ENCODE data around the gene KRT32. TPM values are rescaled to one million over a fixed set of nuclear protein-coding genes. Genes with fewer than 3 reads are reported as not detected.

KRT32 gene
- total RNA-seq, 1 donor = not detected

DNA sequence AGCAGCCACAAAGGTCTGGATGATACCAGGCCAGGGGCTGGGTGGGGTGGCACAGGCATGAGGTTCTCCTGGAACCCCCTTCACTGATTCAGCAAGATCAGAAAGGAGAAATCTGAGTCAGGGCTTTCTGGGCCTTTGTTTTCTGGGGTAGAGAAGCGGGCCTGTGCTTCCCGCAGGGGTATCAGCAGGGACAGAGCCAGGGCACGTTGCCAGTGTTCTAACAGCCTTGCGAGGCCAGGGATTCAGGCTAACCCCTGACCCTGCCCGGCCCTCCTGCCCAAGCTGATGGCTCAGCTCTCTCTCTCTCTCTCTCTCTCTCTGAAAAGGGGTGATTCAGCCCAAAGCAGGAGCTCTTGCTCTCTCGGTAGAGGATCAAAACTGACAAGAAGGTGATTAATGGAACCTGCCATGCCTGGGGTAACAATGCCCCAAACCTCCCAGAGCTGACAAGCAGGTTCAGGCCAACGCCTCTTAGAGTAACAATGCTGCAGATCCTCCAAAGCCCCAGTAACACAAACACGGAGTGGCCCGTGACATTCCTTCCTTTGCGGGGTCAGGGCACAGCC is 40.2 kb upstream of the KRT32 start:
- no peaks in the 10 kb centered on the region for H3K79me2 ChIP-seq (ENCODE audit: insufficient read depth, low read length)
- H3K27me3 ChIP-seq (ENCODE audit: insufficient read depth, low read length) = no peaks in the 10 kb centered on the region
- TF ChIP-seq, protein P1, sequence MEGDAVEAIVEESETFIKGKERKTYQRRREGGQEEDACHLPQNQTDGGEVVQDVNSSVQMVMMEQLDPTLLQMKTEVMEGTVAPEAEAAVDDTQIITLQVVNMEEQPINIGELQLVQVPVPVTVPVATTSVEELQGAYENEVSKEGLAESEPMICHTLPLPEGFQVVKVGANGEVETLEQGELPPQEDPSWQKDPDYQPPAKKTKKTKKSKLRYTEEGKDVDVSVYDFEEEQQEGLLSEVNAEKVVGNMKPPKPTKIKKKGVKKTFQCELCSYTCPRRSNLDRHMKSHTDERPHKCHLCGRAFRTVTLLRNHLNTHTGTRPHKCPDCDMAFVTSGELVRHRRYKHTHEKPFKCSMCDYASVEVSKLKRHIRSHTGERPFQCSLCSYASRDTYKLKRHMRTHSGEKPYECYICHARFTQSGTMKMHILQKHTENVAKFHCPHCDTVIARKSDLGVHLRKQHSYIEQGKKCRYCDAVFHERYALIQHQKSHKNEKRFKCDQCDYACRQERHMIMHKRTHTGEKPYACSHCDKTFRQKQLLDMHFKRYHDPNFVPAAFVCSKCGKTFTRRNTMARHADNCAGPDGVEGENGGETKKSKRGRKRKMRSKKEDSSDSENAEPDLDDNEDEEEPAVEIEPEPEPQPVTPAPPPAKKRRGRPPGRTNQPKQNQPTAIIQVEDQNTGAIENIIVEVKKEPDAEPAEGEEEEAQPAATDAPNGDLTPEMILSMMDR (IDR thresholded peaks at IDR 0.05; ENCODE audit: extremely low read depth, low read depth, low read length) = no peak
- H3K9me3 ChIP-seq (ENCODE audit: low read depth, low read length) = no peaks in the 10 kb centered on the region
- no peaks in the 10 kb centered on the region for H4K20me1 ChIP-seq (ENCODE audit: insufficient read depth, low read length)
- H3K36me3 ChIP-seq (ENCODE audit: insufficient read depth, low read length) = no peaks in the 10 kb centered on the region
- DNase-seq (ENCODE audit: insufficient read length, low spot score, missing footprints) = peak; percentile 76
- H3K4me2 ChIP-seq (ENCODE audit: insufficient read depth, low read length) = no peak overlapping the region
- no peak overlapping the region for H3K27ac ChIP-seq (ENCODE audit: low read depth, low read length)
- no peak overlapping the region for H2AFZ ChIP-seq (ENCODE audit: low read length)
- H3K4me1 ChIP-seq (ENCODE audit: insufficient read depth, low read length) = peaks cover 8% of the 10 kb centered on the region
- H3K4me3 ChIP-seq (ENCODE audit: insufficient read depth, low read length) = no peak overlapping the region

DNA sequence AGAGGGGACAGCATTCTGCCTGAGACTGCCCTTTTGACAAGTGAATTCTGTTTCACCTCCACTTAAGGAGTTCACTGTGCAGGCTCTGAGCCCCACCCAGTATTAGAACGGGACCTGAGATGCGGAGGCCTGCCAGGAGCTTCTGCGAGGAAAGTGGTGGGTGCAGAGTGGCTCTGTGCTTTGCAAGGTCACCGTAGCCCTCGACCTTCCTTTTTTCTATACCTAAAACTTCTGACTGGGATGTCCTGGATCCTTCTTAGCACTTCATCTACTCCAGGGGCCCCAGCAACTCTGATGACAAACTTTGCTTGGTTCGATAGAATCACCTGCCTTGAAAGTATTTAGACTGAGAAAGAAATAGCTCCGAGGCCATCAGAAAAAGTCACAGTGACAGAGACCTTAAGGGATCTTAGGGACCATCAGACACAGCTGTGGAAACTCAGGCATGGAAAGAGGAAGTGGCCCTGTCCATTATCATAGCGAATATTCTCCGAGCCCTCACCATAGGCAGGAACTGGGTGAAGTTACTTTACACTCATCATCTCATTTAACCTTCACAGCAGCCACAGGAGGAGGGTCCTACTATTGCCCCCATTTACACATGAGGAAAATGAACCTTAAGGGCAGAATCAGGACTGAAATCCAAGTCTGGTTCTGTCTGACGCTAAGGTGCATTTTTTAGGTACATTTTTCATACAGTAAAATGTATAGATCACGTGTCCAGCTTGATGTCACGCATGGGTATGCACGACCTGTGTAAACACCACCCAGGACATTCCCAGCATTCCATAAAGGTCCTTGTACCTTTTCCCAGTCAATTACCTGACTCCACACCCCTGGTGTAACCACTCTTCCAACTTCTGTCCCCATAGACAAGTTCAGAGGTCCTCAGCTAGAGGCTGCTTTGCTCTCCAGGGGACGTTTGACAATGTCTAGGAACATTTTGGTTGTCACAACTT is 38.9 kb upstream of the KRT32 start:
- TF ChIP-seq, protein P1 (IDR thresholded peaks at IDR 0.05; ENCODE audit: extremely low read depth, low read depth, low read length) = no peak
- Histone ChIP-seq H2AFZ (ENCODE audit: low read length) (no peak overlapping the region), H3K4me2 (ENCODE audit: insufficient read depth, low read length) (no peak overlapping the region), H3K79me2 (ENCODE audit: insufficient read depth, low read length) (no peaks in the 10 kb centered on the region), H3K4me1 (ENCODE audit: insufficient read depth, low read length) (peaks cover 8% of the 10 kb centered on the region), H3K36me3 (ENCODE audit: insufficient read depth, low read length) (no peaks in the 10 kb centered on the region), H4K20me1 (ENCODE audit: insufficient read depth, low read length) (no peaks in the 10 kb centered on the region), H3K27ac (ENCODE audit: low read depth, low read length) (no peak overlapping the region), H3K9me3 (ENCODE audit: low read depth, low read length) (no peaks in the 10 kb centered on the region), H3K27me3 (ENCODE audit: insufficient read depth, low read length) (no peaks in the 10 kb centered on the region), H3K4me3 (ENCODE audit: insufficient read depth, low read length) (no peak overlapping the region)
- DNase-seq (ENCODE audit: insufficient read length, low spot score, missing footprints) = no peak

DNA sequence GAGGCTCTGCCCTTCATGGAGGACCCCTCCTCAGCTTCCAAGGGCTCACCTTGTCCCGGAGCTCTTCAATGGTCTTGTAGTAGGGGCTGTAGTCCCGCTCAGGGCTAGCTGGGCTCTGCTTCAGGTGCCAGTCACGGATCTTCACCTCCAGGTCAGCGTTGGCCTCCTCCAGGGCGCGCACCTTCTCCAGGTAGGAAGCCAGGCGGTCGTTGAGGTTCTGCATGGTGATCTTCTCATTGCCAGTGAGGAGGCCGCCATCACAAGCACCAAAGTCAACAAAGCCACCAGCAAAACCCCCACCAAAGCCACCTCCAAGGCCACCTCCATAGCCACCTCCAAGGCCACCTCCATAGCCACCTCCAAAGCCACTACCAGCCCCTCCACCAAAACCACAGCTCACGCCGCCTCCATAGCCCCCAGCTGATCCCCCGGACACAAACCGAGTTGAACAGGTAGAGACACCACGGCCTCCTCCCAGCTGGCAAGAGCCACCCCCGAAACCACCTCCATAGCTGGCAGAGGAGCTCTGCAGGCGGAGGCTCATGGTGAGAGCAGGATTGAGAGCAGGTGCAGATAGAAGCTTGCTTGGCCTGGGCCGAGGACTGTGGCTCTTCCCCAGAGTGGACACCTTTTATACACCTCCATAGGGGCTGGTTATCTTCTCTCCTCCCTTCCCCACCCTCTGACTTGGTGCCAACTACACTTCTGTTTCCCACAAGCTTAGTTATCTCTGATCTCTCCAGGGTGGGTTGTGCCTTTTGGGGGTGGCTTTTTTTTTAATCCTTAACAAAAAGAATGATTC is 38.0 kb upstream of the KRT32 start, which contains the start of gene KRT13:
KRT13 (minus strand) TSS at position 606 of the 802 bp plus-strand sequence; CDS start at position 544, 62 bp downstream.
- Histone ChIP-seq H3K4me1 (ENCODE audit: insufficient read depth, low read length) (peaks cover 11% of the 10 kb centered on the region), H4K20me1 (ENCODE audit: insufficient read depth, low read length) (no peaks in the 10 kb centered on the region), H2AFZ (ENCODE audit: low read length) (no peak within 1 kb of the TSS), H3K27me3 (ENCODE audit: insufficient read depth, low read length) (no peaks in the 10 kb centered on the region), H3K4me2 (ENCODE audit: insufficient read depth, low read length) (no peak within 1 kb of the TSS), H3K9me3 (ENCODE audit: low read depth, low read length) (no peaks in the 10 kb centered on the region), H3K36me3 (ENCODE audit: insufficient read depth, low read length) (no peaks in the 10 kb centered on the region), H3K27ac (ENCODE audit: low read depth, low read length) (no peak within 1 kb of the TSS), H3K4me3 (ENCODE audit: insufficient read depth, low read length) (no peak within 1 kb of the TSS), H3K79me2 (ENCODE audit: insufficient read depth, low read length) (no peaks in the 10 kb centered on the region)
- TF ChIP-seq, protein P1 (IDR thresholded peaks at IDR 0.05; ENCODE audit: extremely low read depth, low read depth, low read length) = no peak
- DNase-seq (ENCODE audit: insufficient read length, low spot score, missing footprints) = no peak

Measured in osteoblast (primary cell).